ENCODE results near the gene KHDRBS2.
"Not testable (repeated sequence)": the region's sequence is repeated elsewhere in the genome, so short reads cannot be mapped to it uniquely, and the experiment has no call there.

The KHDRBS2 gene

DNA sequence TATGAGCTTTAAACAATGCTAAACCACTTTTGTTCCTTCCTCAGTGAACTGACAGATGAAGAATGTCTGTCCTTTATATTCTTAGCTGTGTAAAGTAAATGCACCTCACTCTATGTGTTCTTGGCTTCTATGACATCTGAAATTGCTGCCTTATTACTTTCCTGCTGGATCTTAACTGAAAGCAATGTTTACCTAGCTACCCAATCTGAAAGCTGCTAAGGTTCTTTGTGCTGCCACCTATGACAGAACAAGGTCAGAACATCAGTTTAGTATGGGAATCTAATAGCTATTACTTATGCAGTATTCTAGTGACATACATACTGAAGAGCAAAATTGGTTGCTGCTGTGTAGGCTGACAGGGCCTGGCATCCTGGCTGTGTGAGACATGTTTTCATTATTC, 444.1 kb downstream of the KHDRBS2 start:
- DNase-seq: no peak

DNA sequence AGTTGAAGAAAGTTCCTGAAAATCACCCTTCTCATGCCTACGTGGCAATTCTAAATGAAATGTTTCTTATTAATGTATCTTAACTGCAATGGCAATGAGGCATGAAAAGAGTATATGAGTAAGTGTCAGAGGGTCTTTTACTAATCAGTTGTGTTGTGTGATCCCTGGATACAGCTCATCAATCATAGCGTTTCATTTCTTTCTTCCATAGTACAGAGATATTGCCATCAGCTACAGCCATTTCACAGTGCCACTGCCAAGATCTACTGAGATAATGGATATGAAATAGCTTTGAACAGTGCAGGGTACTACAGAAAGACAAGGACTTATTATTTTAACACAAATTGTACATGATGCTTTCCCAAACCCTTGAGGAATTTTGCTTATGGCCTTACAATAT, 450.8 kb downstream of the KHDRBS2 start:
- DNase-seq: no peak

DNA sequence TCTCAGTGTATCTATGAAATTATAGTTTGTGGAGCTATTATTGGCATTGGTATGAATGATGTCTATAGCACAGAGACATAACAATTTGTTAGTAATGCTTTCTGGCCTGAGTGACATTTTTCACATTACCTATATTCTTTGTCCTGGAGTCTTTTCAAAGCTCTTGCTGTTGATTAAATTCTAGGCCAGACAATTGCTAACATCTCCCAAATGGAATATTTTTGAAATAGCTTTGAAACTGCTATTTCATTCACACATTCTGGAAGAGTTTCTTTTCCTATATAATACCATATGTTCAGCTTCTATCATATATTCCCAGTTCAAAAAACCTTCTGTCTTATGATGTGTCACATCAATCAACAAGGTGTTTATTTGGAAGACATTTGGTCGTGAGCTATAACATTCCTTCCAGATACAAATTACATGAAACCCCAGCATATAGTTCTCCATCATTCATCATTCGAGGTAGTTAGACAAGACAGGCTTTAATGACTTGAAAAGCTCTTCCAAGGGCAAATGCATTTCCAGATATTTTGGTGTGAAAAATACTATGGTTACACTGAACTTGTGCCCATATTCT, 452.8 kb downstream of the KHDRBS2 start:
- no peak for DNase-seq

- DNase-seq: no peak
These were observed 468.3 kb downstream of the KHDRBS2 start for GRCh38 chr6:61817716-61818115.

DNA sequence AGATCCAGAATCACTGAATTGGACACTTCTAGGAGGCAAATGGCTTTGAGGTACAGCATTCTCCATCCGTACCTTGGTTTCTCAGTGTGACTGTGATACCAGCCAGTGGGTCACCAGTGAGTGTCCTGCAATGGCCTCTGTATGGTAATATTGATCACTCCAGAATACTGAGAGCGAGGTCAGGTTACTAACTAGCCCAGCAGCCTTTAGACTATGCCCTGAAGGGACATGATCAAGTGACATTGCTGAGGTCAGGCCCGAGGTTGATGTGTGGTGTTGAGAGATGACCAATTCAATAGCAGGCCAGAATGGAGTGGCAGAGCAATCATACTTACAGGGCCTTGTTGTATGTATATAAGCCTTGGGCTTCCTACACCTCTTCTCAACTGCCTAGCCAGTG, 476.0 kb downstream of the KHDRBS2 start:
- DNase-seq: no peak

GRCh38 chr6:61809004-61809595, 476.9 kb downstream of the KHDRBS2 start:
- no peak for DNase-seq

GRCh38 chr6:61787998-61788397, 498.0 kb downstream of the KHDRBS2 start:
- DNase-seq: no peak

DNA sequence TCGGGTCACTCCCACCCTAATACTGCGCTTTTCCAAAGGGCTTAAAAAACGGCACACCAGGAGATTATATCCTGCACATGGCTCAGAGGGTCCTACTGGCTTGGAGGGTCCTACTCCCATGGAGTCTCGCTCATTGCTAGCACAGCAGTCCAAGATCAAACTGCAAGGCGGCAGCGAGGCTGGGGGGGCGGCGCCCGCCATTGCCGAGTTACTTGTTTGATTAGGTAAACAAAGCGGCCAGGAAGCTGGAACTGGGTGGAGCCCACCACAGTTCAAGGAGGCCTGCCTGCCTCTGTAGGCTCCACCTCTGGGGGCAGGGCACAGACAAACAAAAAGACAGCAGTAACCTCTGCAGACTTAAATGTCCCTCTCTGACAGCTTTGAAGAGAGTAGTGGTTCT, 516.6 kb downstream of the KHDRBS2 start:
- not testable (repeated sequence) for DNase-seq

DNA sequence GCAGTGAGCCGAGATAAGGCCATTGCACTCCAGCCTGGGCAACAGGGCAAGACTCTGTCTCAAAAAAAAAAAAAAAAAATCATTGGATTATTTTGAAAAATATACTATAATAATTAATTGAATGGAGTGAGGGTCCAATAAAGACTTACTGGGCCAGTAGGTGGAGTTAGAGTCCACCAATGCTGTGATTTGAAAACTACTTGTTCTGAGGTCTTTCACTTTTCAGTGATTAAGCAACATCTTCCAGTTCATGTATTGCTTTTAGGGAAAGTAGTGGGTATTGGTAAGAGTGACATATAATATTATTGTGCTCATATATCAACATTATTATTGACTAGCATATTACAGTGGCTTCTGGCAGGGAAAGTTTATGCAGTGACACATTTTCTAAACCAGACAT, 530.3 kb downstream of the KHDRBS2 start:
- DNase-seq: no peak

- no peak for DNase-seq
These were observed 534.0 kb downstream of the KHDRBS2 start for GRCh38 chr6:61751986-61752385.

- no peak for DNase-seq
These were observed 540.0 kb downstream of the KHDRBS2 start for GRCh38 chr6:61745994-61746393.

- DNase-seq: no peak
These were observed 574.2 kb downstream of the KHDRBS2 start for GRCh38 chr6:61711849-61712248.

DNA sequence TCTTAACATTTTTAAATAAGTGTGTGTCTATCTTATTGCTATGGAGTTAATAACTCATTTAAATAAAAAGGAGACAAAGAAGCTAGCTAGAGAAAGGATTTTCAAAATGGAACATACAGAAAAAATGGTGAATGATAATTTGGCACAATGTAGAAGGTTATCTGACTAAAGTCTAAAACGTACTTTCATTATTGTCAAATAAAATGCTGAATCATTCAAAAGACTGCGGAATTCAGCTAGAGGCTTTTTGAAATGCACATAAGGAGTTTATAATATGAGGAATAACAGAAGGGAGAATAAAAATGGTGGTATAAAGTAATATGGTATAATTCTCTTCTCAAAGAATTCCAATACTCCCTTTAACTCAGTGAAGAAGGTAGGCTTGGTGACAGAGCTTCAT, 597.9 kb downstream of the KHDRBS2 start:
- no peak for DNase-seq

DNA sequence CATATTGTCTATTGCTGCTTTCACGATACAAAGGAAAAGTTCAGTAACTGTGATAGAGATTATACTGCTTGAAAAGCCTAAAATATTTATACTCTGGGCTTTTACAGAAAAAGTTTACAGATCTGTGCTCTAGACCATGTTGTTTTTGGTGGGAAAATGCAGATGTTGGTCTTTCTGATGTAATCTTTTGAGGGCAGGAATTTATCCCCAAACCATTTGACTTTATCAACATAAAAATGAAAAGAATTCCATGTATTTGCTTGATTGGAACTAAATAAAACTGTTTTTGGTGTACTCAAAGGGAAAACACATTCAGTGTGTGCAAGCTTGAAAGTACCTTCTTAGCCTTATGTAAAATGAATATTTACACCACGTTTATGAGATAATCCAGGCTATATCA, 603.5 kb downstream of the KHDRBS2 start:
- no peak for DNase-seq

DNA sequence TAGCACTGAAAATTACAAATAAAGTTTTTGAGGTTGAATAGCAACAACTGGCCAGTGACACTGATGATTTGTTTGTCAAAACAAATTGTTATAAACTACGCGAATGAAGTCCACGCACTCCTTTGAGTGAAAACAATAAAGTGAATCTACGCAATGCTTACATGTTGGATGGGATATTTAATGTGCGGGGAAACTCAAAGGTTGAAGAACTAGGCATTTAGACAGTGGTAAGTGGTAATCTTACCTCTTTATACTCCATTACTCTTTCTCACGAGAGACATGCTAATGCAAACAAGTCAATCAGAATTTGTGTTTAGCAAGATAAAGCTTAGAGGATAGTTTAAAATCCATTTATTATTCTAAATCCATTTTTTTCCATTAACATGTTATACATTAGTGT, 606.4 kb downstream of the KHDRBS2 start:
- DNase-seq: no peak

DNA sequence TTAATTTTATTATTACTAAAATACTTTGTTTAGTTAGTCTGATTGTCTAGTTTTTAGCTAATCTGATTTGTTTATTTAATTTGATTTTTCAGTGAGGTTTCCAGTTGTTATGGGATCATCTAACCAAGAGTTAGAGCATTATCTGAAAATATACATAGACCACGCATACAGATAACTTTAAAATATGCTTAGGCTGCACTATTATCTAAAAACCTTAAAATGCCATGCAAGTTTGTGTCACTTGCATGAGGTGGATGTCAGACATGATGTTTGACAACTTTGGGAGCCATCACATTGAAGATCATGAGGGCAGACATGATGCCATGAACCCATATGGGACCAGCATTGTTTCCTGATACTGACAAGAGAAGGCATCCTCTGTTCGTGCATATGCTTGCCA, 610.3 kb downstream of the KHDRBS2 start:
- DNase-seq: no peak

DNA sequence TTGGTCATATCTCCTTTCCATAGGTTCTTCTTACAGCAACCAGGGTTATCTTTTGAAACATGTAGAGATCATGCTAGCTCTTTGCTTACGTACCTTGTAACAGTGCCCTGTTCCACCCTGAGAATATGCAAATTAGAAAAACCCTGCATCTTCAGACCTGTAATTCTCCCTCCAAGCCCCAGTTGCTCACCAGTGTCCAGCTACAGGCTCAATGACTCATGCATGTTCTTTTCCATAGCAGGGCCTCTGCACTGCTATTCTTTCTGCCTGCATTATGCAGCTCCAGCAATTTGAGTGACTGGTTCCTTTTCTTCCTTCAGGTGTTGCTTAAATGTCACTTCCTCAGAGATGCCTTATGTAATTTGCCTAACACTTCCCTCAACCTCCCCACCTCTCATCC, 636.2 kb downstream of the KHDRBS2 start:
- DNase-seq: no peak

- DNase-seq: no peak
These were observed 645.6 kb downstream of the KHDRBS2 start for GRCh38 chr6:61640463-61640862.
